ENCODE results near the gene TOR4A. TPM values are rescaled to one million over a fixed set of nuclear protein-coding genes. Genes with fewer than 3 reads are reported as not detected.

The TOR4A gene
- total and polyA plus RNA-seq, 9 of the 15 experiments (the other 6 are each of a cell fraction or from before 2014, with no cell fraction given), result 3.9 to 49.2 (median 8.8) TPM

DNA sequence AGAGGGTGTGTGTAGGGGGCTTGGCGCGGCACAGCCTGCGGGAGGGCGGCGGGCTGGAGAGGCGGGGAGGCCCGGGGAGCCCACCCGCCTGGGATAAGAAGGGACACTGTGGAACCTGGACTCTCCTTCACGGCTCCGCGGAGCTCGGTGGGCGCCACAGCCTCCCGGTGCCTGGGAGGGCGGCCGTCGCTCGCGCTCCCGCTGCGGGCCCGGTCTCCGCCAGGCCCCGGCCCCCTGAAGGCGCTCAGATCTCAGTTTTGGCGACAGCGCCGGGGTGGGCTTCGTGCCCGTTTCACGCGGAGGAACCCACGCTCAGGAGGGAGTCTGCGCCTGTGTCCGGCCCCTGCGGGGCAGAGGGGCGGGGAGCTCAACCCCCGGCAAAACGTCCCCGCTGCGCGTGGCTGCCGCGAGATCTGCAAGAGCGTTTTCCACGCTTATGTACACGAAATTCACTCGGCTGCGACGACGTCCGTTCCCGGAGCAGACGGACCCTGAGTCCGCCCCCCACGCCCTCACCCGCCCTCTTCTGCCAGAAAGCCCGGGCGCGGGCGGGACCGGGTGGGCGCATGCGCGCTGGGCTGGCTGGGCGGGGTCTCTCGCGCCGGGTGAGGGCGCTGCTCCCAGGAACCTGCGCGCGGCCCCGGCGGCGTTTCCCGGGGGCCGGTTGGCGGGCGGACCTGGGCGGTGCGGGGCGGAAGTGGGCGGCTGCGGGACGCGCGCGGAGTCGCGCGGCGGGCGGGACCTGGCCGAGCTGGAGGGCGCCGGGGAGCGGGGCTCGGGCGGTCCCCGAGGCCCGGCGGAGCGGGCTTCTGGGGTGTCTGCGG, 22.7 kb upstream of the TOR4A start, which contains the start of gene NELFB (continued):
- TF ChIP-seq, protein P1, sequence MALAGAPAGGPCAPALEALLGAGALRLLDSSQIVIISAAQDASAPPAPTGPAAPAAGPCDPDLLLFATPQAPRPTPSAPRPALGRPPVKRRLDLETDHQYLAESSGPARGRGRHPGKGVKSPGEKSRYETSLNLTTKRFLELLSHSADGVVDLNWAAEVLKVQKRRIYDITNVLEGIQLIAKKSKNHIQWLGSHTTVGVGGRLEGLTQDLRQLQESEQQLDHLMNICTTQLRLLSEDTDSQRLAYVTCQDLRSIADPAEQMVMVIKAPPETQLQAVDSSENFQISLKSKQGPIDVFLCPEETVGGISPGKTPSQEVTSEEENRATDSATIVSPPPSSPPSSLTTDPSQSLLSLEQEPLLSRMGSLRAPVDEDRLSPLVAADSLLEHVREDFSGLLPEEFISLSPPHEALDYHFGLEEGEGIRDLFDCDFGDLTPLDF (CRISPR knock-in tag; IDR thresholded peaks at IDR 0.05), result peak; percentile 77; the same call in 1 of the 2 replicates
- TF ChIP-seq PHF20 (IDR thresholded peaks at IDR 0.05; ENCODE audit: partially characterized antibody) (peak; percentile 17), SP1 (CRISPR knock-in tag; IDR thresholded peaks at IDR 0.05) (peak; percentile 72), FIP1L1 (IDR thresholded peaks at IDR 0.05; ENCODE audit: low read depth, low read length, poor library complexity, severe bottlenecking) (peak; percentile 86), ZNF124 (CRISPR knock-in tag; IDR thresholded peaks at IDR 0.05) (peak; percentile 79; the same call in 1 of the 2 replicates), ZNF282 (CRISPR knock-in tag; IDR thresholded peaks at IDR 0.05) (peak; percentile 84), GABPB1 (CRISPR knock-in tag; IDR thresholded peaks at IDR 0.05) (peak; percentile 93), PCBP1 (IDR thresholded peaks at IDR 0.05; ENCODE audit: low read depth, low read length, poor library complexity, severe bottlenecking) (peak; percentile 84), SIN3B (IDR thresholded peaks at IDR 0.05; ENCODE audit: low read depth) (peak; percentile 94), HNRNPLL (IDR thresholded peaks at IDR 0.05; ENCODE audit: low read depth, low read length, poor library complexity, severe bottlenecking) (peak; percentile 20), RCOR1 (IDR thresholded peaks at IDR 0.05; ENCODE audit: borderline replicate concordance in 1 of 2, low read depth in 2 of 2, low read length in 2 of 2) (no peak; a peak in 1 of 4 replicates), PHF8 (IDR thresholded peaks at IDR 0.05; ENCODE audit: borderline replicate concordance, low read length) (peak; percentile 93), PML (IDR thresholded peaks at IDR 0.05; ENCODE audit: low read length) (peak; percentile 48; the same call in 1 of the 2 replicates), IFI16 (CRISPR knock-in tag; IDR thresholded peaks at IDR 0.05) (no peak), IRF2 (CRISPR knock-in tag; IDR thresholded peaks at IDR 0.05) (0 out of 2 replicates have a peak, but pooled peaks have one; percentile 32)
- TF ChIP-seq, protein P2, sequence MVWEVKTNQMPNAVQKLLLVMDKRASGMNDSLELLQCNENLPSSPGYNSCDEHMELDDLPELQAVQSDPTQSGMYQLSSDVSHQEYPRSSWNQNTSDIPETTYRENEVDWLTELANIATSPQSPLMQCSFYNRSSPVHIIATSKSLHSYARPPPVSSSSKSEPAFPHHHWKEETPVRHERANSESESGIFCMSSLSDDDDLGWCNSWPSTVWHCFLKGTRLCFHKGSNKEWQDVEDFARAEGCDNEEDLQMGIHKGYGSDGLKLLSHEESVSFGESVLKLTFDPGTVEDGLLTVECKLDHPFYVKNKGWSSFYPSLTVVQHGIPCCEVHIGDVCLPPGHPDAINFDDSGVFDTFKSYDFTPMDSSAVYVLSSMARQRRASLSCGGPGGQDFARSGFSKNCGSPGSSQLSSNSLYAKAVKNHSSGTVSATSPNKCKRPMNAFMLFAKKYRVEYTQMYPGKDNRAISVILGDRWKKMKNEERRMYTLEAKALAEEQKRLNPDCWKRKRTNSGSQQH (CRISPR knock-in tag; IDR thresholded peaks at IDR 0.05), result no peak
- TF ChIP-seq, protein P3, sequence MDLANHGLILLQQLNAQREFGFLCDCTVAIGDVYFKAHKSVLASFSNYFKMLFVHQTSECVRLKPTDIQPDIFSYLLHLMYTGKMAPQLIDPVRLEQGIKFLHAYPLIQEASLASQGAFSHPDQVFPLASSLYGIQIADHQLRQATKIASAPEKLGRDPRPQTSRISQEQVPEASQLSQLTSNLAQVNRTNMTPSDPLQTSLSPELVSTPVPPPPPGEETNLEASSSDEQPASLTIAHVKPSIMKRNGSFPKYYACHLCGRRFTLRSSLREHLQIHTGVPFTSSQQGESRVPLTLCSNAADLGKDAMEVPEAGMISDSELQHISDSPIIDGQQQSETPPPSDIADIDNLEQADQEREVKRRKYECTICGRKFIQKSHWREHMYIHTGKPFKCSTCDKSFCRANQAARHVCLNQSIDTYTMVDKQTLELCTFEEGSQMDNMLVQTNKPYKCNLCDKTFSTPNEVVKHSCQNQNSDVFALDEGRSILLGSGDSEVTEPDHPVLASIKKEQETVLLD (IDR thresholded peaks at IDR 0.05), result peak; percentile 75
- TF ChIP-seq, protein P4, sequence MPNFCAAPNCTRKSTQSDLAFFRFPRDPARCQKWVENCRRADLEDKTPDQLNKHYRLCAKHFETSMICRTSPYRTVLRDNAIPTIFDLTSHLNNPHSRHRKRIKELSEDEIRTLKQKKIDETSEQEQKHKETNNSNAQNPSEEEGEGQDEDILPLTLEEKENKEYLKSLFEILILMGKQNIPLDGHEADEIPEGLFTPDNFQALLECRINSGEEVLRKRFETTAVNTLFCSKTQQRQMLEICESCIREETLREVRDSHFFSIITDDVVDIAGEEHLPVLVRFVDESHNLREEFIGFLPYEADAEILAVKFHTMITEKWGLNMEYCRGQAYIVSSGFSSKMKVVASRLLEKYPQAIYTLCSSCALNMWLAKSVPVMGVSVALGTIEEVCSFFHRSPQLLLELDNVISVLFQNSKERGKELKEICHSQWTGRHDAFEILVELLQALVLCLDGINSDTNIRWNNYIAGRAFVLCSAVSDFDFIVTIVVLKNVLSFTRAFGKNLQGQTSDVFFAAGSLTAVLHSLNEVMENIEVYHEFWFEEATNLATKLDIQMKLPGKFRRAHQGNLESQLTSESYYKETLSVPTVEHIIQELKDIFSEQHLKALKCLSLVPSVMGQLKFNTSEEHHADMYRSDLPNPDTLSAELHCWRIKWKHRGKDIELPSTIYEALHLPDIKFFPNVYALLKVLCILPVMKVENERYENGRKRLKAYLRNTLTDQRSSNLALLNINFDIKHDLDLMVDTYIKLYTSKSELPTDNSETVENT (CRISPR knock-in tag; IDR thresholded peaks at IDR 0.05), result peak; percentile 46; the same call in 1 of the 2 replicates
- TF ChIP-seq, protein P5, sequence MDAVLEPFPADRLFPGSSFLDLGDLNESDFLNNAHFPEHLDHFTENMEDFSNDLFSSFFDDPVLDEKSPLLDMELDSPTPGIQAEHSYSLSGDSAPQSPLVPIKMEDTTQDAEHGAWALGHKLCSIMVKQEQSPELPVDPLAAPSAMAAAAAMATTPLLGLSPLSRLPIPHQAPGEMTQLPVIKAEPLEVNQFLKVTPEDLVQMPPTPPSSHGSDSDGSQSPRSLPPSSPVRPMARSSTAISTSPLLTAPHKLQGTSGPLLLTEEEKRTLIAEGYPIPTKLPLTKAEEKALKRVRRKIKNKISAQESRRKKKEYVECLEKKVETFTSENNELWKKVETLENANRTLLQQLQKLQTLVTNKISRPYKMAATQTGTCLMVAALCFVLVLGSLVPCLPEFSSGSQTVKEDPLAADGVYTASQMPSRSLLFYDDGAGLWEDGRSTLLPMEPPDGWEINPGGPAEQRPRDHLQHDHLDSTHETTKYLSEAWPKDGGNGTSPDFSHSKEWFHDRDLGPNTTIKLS (IDR thresholded peaks at IDR 0.05; ENCODE audit: borderline replicate concordance, low read depth), result 0 out of 2 replicates have a peak, but pooled peaks have one; percentile 24
